Endodermal cell (in vitro differentiated cells): ENCODE measurements around the gene C5orf52. TPM values are rescaled to one million over a fixed set of nuclear protein-coding genes. Genes with fewer than 3 reads are reported as not detected.

Source experiments
- DNase-seq: peaks from one replicate; pipeline ENCODE4 v3.0.0-alpha.2; 2017
- H3K27ac ChIP-seq: 2 replicates; pipeline ENCODE4 v1.5.1; 2013; ENCODE audit warnings: mild to moderate bottlenecking, low read depth, low read length, moderate library complexity
- H3K27me3 ChIP-seq: 2 replicates; pipeline ENCODE4 v1.6.1; 2013; ENCODE audit warnings: mild to moderate bottlenecking, low read length, moderate library complexity; ENCODE audit not compliant: insufficient read depth, control insufficient read depth, poor library complexity, severe bottlenecking
- H3K36me3 ChIP-seq: 2 replicates; pipeline ENCODE4 v1.7.0; 2013; ENCODE audit warnings: mild to moderate bottlenecking, low read length, moderate library complexity; ENCODE audit not compliant: control insufficient read depth, insufficient read depth
- H3K4me1 ChIP-seq: one replicate; pipeline ENCODE4 v1.7.0; 2013; ENCODE audit warnings: low read length; ENCODE audit not compliant: control insufficient read depth, insufficient read depth
- H3K4me3 ChIP-seq: 2 replicates; pipeline ENCODE4 v1.5.1; 2013; ENCODE audit warnings: mild to moderate bottlenecking, low read length, moderate library complexity
- H3K9ac ChIP-seq: 2 replicates; pipeline ENCODE4 v1.6.1; 2013; ENCODE audit warnings: mild to moderate bottlenecking, low read length, moderate library complexity; ENCODE audit not compliant: poor library complexity, severe bottlenecking; ENCODE audit errors: extremely low read depth
- H3K9me3 ChIP-seq: 2 replicates; pipeline ENCODE4 v1.6.1; 2013; ENCODE audit warnings: mild to moderate bottlenecking, low read length, moderate library complexity; ENCODE audit not compliant: control insufficient read depth
- H3K27ac Mint-ChIP-seq: 2 replicates; pipeline ENCODE4 v1.8.0; 2020; ENCODE audit warnings: mixed read lengths
- H3K27me3 Mint-ChIP-seq: 2 replicates; pipeline ENCODE4 v1.8.0; 2021; ENCODE audit warnings: mild to moderate bottlenecking, mixed read lengths; ENCODE audit not compliant: insufficient read depth
- H3K36me3 Mint-ChIP-seq: 2 replicates; pipeline ENCODE4 v1.8.0; 2020; ENCODE audit warnings: low read depth, mixed read lengths
- H3K4me1 Mint-ChIP-seq: 2 replicates; pipeline ENCODE4 v1.8.0; 2020; ENCODE audit warnings: mixed read lengths
- H3K4me3 Mint-ChIP-seq: 2 replicates; pipeline ENCODE4 v1.8.0; 2020; ENCODE audit warnings: mild to moderate bottlenecking, moderate library complexity, mixed read lengths
- H3K9me3 Mint-ChIP-seq: 2 replicates; pipeline ENCODE4 v1.8.0; 2020; ENCODE audit warnings: mild to moderate bottlenecking, mixed read lengths
- WGBS, 2 experiments: methylation state at CpG; one replicate each; pipeline versions ENCODE4 v1.1.5 to v1.1.7; 2013; ENCODE audit warnings: missing lambda C conversion rate in 2 of 2, mixed read lengths in 1 of 2; ENCODE audit not compliant: insufficient coverage in 1 of 2, insufficient read length in 1 of 2; 5-methylcytosine and 5-hydroxymethylcytosine counted together
- total RNA-seq, 2 donors: library from RNA; stranded (reverse); fragmentation: NEBNext Ultra II Directional in 1 of 2; extraction: Animal tissue kit (Norgen Biotek cat#: 25700) in 1 of 2; gene quantifications; 2 replicates in 1 of 2; 3 replicates in 1 of 2; pipeline ENCODE4 v1.2.1, GENCODE V29; 2021
- TF ChIP-seq, protein P1 (sequence below): fragments of 200-600 bp; sonication (generic); conservative IDR thresholded peaks from 2 replicates; pipeline ENCODE4 v1.5.0; 2021; ENCODE audit warnings: antibody characterized with exemption, mild to moderate bottlenecking

The C5orf52 gene
- total RNA-seq, 2 donors from 2014 or later, result not detected

- Histone ChIP-seq H3K4me1 (no peaks in the 10 kb centered on the region), H3K27ac (no peak overlapping the region), H3K9me3 (peaks cover 16% of the 10 kb centered on the region), H3K27me3 (no peaks in the 10 kb centered on the region), H3K4me3 (no peak overlapping the region), H3K36me3 (no peaks in the 10 kb centered on the region), H3K9ac (no peak overlapping the region)
- WGBS, 2 experiments, result 86 to 98% methylated on average over 1 to 2 of the region's 2 CpGs
- Mint-ChIP-seq H3K4me3 (no peak overlapping the region), H3K36me3 (no peaks in the 10 kb centered on the region), H3K27me3 (no peaks in the 10 kb centered on the region), H3K4me1 (no peaks in the 10 kb centered on the region), H3K27ac (no peak overlapping the region), H3K9me3 (peaks cover 4% of the 10 kb centered on the region)
- TF ChIP-seq, protein P1, sequence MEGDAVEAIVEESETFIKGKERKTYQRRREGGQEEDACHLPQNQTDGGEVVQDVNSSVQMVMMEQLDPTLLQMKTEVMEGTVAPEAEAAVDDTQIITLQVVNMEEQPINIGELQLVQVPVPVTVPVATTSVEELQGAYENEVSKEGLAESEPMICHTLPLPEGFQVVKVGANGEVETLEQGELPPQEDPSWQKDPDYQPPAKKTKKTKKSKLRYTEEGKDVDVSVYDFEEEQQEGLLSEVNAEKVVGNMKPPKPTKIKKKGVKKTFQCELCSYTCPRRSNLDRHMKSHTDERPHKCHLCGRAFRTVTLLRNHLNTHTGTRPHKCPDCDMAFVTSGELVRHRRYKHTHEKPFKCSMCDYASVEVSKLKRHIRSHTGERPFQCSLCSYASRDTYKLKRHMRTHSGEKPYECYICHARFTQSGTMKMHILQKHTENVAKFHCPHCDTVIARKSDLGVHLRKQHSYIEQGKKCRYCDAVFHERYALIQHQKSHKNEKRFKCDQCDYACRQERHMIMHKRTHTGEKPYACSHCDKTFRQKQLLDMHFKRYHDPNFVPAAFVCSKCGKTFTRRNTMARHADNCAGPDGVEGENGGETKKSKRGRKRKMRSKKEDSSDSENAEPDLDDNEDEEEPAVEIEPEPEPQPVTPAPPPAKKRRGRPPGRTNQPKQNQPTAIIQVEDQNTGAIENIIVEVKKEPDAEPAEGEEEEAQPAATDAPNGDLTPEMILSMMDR, result no peak
- DNase-seq, result no peak
Measured at GRCh38 chr5:157630341-157630740, 41.0 kb upstream of the C5orf52 start.

DNA sequence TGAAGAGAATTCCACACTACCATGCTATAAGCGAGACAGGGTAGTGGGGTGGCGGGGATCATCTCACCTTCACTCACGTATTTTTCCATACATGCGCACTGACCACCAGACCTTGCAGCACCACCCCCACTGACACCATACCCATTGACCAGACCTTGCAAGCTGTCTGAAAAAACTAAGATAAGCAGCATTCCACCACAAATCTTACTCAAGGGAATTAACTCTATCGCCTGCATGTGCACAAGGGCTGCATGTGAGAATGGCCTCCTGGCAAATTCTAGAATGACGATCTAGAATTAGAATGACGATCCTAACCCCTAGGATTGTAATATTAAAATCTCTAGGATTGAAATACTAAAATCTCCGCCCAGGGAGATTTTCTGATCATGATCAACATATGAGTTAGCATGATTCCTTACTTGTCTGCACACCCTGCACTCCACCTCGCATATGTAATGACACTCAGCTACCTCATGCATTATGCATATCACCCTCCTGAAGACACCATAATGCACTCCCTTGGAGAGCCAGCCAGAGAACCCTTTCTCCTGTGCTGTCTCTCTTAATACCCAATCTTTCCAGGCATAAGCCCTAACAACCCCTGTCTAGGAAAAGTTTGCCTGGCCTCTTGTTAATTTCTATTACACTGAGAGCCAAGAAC is 30.8 kb upstream of the C5orf52 start:
- no peaks in the 10 kb centered on the region for H3K9me3 ChIP-seq
- WGBS, 2 experiments, result 89 to 95% methylated on average over 5 to 9 of the region's 9 CpGs
- H3K27ac ChIP-seq, result no peak overlapping the region
- peaks cover 12% of the 10 kb centered on the region for H3K4me1 ChIP-seq
- no peak overlapping the region for H3K9ac ChIP-seq
- Mint-ChIP-seq H3K27me3 (no peaks in the 10 kb centered on the region), H3K36me3 (no peaks in the 10 kb centered on the region), H3K4me1 (peaks cover 24% of the 10 kb centered on the region), H3K4me3 (no peak overlapping the region), H3K27ac (peak overlapping the region; percentile 82), H3K9me3 (no peaks in the 10 kb centered on the region)
- no peaks in the 10 kb centered on the region for H3K36me3 ChIP-seq
- no peak overlapping the region for H3K4me3 ChIP-seq
- no peaks in the 10 kb centered on the region for H3K27me3 ChIP-seq
- TF ChIP-seq, protein P1, result no peak
- no peak for DNase-seq

DNA sequence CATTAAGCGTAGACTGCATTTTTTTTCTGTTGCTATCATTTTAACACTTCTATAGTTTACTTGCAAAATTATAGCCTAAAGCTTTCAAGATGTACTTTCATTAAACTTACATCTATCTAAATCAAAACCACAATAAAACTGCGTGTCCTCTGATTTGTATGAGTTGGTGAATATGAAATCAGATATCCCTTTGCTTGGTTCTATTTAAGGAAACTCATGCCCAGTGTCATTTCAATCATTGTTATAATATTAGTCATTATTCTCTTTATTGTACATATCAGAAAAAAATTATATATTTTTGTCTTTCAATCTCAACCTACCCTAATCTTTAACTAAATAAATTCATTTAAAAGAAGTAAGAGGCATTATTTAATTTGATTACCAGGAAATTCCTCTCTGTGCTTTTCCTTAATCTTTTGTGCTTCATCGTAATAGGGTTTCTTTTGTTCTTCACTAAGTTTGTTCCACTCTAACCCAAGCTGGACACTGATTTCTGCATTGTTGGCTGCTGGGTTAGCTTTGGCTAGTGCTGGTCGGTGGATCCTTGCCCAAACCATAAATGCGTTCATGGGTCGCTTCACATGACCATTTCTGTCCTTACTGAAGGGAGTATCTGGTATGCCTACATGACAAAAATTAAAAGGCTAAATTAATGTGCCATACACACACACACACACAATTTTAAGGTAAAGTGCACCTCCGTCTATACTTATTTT is 22.9 kb upstream of the C5orf52 start:
- no peak for DNase-seq
- H3K36me3 Mint-ChIP-seq, result peaks cover 8% of the 10 kb centered on the region
- 95 to 100% methylated on average over 1 to 7 of the region's 7 CpGs for WGBS, 2 experiments
- H3K4me1 Mint-ChIP-seq, result no peaks in the 10 kb centered on the region
- H3K4me1 ChIP-seq, result no peaks in the 10 kb centered on the region
- no peaks in the 10 kb centered on the region for H3K27me3 ChIP-seq
- H3K27ac Mint-ChIP-seq, result no peak overlapping the region
- no peaks in the 10 kb centered on the region for H3K36me3 ChIP-seq
- peaks cover 22% of the 10 kb centered on the region for H3K9me3 ChIP-seq
- TF ChIP-seq, protein P1, result no peak
- H3K4me3 ChIP-seq, result no peak overlapping the region
- no peak overlapping the region for H3K9ac ChIP-seq
- no peak overlapping the region for H3K27ac ChIP-seq
- no peak overlapping the region for H3K4me3 Mint-ChIP-seq
- H3K27me3 Mint-ChIP-seq, result peaks cover 17% of the 10 kb centered on the region
- H3K9me3 Mint-ChIP-seq, result peaks cover 14% of the 10 kb centered on the region
